B cell (primary cell): Measurements from ENCODE around the gene FYCO1.

ENCODE experiments used
- EZH2 ChIP-seq: IDR thresholded peaks from 2 replicates; pipeline ENCODE4 v1.6.1; 2012; ENCODE audit warnings: borderline replicate concordance, low read depth, mild to moderate bottlenecking, moderate library complexity, low read length; ENCODE audit not compliant: insufficient read depth, poor library complexity, severe bottlenecking
- TF ChIP-seq, protein P1 (sequence below): fragments of 200-600 bp; IDR thresholded peaks from one replicate; pipeline ENCODE4 v1.8.0; 2022; ENCODE audit warnings: antibody characterized with exemption, mild to moderate bottlenecking

- TF ChIP-seq, protein P1, sequence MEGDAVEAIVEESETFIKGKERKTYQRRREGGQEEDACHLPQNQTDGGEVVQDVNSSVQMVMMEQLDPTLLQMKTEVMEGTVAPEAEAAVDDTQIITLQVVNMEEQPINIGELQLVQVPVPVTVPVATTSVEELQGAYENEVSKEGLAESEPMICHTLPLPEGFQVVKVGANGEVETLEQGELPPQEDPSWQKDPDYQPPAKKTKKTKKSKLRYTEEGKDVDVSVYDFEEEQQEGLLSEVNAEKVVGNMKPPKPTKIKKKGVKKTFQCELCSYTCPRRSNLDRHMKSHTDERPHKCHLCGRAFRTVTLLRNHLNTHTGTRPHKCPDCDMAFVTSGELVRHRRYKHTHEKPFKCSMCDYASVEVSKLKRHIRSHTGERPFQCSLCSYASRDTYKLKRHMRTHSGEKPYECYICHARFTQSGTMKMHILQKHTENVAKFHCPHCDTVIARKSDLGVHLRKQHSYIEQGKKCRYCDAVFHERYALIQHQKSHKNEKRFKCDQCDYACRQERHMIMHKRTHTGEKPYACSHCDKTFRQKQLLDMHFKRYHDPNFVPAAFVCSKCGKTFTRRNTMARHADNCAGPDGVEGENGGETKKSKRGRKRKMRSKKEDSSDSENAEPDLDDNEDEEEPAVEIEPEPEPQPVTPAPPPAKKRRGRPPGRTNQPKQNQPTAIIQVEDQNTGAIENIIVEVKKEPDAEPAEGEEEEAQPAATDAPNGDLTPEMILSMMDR, result no peak
- TF ChIP-seq EZH2, result no peak
These were observed 86.9 kb downstream of the FYCO1 start for GRCh38 chr3:45908761-45909160.
